Measurements from ENCODE around the gene VTI1A. TPM values are rescaled to one million over a fixed set of nuclear protein-coding genes. Genes with fewer than 3 reads are reported as not detected.

VTI1A gene
- total and polyA plus RNA-seq, 9 donors: 7.8 to 48.2 (median 20.0) TPM

DNA sequence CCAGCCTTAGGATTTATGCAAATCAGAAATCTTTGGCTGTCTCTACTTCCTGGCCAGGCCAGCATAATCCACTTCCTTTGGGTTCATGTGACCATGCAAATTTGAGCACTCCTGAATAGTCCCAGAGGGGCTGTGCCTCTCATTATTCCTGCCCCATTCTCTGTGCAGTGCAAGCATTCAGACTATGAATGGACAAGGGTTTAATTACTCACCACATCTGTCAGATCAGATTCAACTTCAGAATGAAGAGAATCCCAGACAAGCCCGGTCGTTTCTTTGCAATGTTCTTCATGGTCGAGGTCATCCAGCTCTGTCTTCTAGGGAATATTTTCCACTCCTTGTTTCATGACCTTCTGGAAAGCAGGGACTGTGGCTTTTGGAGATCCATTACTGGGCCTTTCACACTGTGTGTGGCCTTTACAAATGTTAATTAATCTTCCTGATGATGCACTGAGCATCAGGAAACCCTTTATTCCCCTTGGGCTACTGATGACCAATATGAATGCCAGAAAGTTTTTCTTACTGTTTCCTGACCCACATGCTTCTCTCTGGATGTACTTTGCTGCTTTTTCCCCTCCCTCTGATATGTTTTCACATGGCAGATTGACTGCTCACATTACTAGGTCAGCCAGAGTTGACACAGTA is 285.4 kb downstream of the VTI1A start:
- Histone ChIP-seq H3K27me3 (no peaks in the 10 kb centered on the region), H3K27ac (no peak overlapping the region), H3K4me3 (no peak overlapping the region), H3K9me3 (no peaks in the 10 kb centered on the region), H3K36me3 (no peaks in the 10 kb centered on the region), H3K4me1 (ENCODE audit: insufficient read depth) (peaks cover 4% of the 10 kb centered on the region)
- WGBS, 3 donors: 65 to 77% (median 74%) methylated on average over 3 of the region's 3 CpGs
- intact Hi-C loops (cut with DNase I): no loop called here
- DNase-seq: no peak
- TF ChIP-seq POLR2A (IDR thresholded peaks at IDR 0.05): no peak
- TF ChIP-seq, protein P1, sequence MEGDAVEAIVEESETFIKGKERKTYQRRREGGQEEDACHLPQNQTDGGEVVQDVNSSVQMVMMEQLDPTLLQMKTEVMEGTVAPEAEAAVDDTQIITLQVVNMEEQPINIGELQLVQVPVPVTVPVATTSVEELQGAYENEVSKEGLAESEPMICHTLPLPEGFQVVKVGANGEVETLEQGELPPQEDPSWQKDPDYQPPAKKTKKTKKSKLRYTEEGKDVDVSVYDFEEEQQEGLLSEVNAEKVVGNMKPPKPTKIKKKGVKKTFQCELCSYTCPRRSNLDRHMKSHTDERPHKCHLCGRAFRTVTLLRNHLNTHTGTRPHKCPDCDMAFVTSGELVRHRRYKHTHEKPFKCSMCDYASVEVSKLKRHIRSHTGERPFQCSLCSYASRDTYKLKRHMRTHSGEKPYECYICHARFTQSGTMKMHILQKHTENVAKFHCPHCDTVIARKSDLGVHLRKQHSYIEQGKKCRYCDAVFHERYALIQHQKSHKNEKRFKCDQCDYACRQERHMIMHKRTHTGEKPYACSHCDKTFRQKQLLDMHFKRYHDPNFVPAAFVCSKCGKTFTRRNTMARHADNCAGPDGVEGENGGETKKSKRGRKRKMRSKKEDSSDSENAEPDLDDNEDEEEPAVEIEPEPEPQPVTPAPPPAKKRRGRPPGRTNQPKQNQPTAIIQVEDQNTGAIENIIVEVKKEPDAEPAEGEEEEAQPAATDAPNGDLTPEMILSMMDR (IDR thresholded peaks at IDR 0.05): no peak
- TF ChIP-seq EP300 (IDR thresholded peaks at IDR 0.05): no peak

DNA sequence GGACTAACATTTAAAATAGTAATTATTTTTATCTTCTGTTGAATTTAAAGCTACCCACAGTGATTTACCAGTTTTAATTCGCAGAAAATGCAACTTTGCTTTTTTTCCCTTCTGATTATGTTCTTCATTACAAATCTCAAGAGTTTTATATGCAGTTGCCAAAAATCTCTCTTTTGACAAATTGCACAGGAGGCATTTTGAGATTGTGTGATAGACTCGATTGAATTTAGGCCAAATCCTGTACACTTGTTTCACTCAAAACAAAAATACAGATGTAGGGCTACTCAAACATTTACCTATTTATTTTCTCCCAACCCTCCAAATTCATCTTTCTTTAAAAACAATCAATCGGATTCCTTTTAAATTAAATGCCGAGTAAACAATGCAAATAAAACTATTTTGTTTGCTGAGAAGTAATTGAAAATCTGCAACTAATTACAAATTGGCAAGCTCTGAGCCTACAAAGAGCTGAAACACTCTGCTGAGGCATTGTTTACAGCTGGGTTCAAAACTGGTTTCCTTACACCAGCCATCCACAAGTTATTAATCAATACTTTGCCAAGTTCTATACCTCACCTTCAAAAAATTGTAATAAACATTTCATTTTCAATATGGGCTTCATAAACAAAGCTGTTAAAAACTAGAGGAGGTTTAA is 288.2 kb downstream of the VTI1A start:
- TF ChIP-seq EP300 (IDR thresholded peaks at IDR 0.05) (no peak), POLR2A (IDR thresholded peaks at IDR 0.05) (no peak)
- TF ChIP-seq, protein P1 (IDR thresholded peaks at IDR 0.05): no peak
- no peak overlapping the region for H3K27ac ChIP-seq
- WGBS, 3 donors: 72 to 83% (median 81%) methylated on average over 4 of the region's 4 CpGs
- DNase-seq: no peak
- H3K9me3 ChIP-seq: no peaks in the 10 kb centered on the region
- intact Hi-C loops (cut with DNase I): no loop called here
- no peaks in the 10 kb centered on the region for H3K36me3 ChIP-seq
- H3K4me3 ChIP-seq: no peak overlapping the region
- H3K4me1 ChIP-seq (ENCODE audit: insufficient read depth): peaks cover 10% of the 10 kb centered on the region
- no peaks in the 10 kb centered on the region for H3K27me3 ChIP-seq

DNA sequence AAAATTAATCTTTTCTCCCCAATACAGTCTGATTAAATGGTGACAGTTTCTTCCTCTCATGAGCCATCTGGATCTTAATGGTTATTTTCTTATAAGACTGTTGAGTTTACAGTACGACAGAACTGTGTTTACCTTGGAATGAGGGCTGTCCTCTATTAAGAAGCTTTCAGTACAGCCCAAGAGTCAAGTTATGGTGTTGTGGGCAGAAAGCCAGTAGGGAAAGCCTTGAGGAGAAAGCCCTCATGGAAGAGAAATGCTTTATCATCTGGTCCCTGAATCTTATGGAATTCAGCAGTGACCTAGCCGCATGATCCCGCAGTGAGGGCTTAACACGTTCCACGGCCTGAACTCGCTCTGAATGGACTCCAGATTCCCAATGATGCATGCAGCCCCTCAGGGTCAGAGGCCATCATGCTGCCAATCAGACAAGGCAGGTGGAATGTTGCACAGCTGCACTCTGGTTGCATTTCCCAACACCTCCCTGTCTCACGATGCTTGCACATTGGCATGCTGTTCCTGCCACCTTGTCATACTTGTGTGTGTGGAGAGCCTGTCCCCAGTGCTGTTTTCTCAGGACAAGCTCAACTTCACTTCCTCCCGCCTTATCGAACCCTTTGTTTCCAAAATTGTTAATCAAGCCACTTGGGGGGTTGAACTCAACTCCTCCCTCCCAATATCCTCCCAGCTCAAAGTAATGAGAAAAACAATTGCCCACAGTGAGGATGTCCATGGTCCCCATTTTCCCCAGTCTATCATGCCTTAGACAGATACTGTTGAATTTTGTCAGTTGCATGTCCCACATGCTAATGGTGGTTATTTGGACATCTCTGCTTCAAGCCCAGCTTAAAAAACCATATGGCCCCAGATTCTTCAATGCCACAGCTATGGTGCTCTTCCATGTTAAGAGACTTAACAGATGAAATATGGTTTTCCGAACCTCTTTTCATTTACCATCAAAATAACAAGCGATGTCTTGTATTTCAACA is 291.9 kb downstream of the VTI1A start:
- no peak overlapping the region for H3K4me3 ChIP-seq

More for the DNA sequence above, 291.9 kb downstream of the VTI1A start:
- Histone ChIP-seq H3K9me3 (no peaks in the 10 kb centered on the region), H3K27me3 (no peaks in the 10 kb centered on the region), H3K36me3 (no peaks in the 10 kb centered on the region), H3K4me1 (ENCODE audit: insufficient read depth) (peaks cover 10% of the 10 kb centered on the region), H3K27ac (no peak overlapping the region)
- WGBS, 3 donors: 59 to 73% (median 71%) methylated on average over 11 of the region's 11 CpGs
- no peak for TF ChIP-seq POLR2A (IDR thresholded peaks at IDR 0.05)
- TF ChIP-seq, protein P1 (IDR thresholded peaks at IDR 0.05): no peak
- TF ChIP-seq EP300 (IDR thresholded peaks at IDR 0.05): no peak
- no peak for DNase-seq
- intact Hi-C loops (cut with DNase I): no loop called here

All from ovary (tissue), 9 donors.